ENCODE results near the gene PTPN4. TPM values are rescaled to one million over a fixed set of nuclear protein-coding genes. Genes with fewer than 3 reads are reported as not detected.

Gene PTPN4
- total and polyA plus RNA-seq, 2 of the 8 experiments (the other 6 are each of a cell fraction or from before 2014, with no cell fraction given): 28.5 to 105 TPM

DNA sequence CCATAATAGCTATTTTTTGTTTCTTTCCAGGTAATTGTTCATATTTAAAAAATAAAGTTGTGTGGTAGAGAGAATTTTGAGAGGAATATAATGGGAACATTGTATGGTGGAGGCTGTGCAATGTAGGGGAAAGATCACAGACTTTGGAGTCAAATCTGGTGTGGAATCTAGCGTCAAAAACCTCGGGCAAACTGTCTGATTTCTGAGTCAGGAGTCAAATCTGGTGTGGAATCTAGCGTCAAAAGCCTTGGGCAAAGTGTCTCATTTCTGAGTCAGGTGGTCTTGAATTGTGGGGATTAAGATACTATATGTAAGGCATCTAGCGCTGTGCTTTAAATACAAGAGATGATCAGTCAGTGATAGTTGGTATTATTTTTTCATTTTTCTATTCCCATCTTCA, 5.1 kb downstream of the PTPN4 start:
- TF ChIP-seq PHF8 (conservative IDR thresholded peaks at IDR 0.05; ENCODE audit: low read depth, low read length): no peak
- TF ChIP-seq POU5F1 (IDR thresholded peaks at IDR 0.05; ENCODE audit: low read depth, low read length): no peak
- H3K9me3 ChIP-seq (ENCODE audit: insufficient read depth in 2 of 2, low read depth in 1 of 2, low read length in 1 of 2): no peaks in the 10 kb centered on the region
- H2AFZ ChIP-seq (ENCODE audit: low read length): no peak overlapping the region
- peak overlapping the region in 2 of 4 experiments; percentile 15 to 86; a peak in 2 of 8 replicates for H3K4me3 ChIP-seq (ENCODE audit: extremely low read depth in 1 of 4, insufficient read depth in 2 of 4, low read depth in 3 of 4, low read length in 4 of 4)
- H3K4me1 ChIP-seq (replicated peaks in 1 of 4; ENCODE audit: control insufficient read depth in 3 of 4, insufficient read depth in 4 of 4, low read length in 3 of 4): peaks cover 3 to 15% (median 14%) of the 10 kb centered on the region in 4 experiments
- WGBS, 2 experiments (ENCODE audit: extremely low coverage in 1 of 2, insufficient coverage in 1 of 2, insufficient read length in 1 of 2, insufficient replicate concordance in 2 of 2, low coverage in 1 of 2, low lambda C conversion rate in 2 of 2, missing lambda C conversion rate in 1 of 2): 83% methylated on average over 4 of the region's 4 CpGs; no CpG with 5 or more reads in 1 of the 2 experiments
- peaks cover 3% of the 10 kb centered on the region; the same call in 1 of the 2 replicates for H3K79me1 ChIP-seq (ENCODE audit: low read depth, low read length)
- H2BK12ac ChIP-seq (ENCODE audit: low read depth, low read length): no peak overlapping the region
- H3K79me2 ChIP-seq (ENCODE audit: control insufficient read depth in 1 of 2, insufficient read depth in 2 of 2, low read length in 2 of 2): peaks cover 63 to 97% of the 10 kb centered on the region in 2 experiments
- ChIA-PET CTCF (ENCODE audit: partially characterized antibody) (interaction anchor here (0.7 to 1.3 kb wide), 3 partner anchors 12 to 59 kb away, joined by 3 to 4 read pairs (median 3); no protein-coding TSS in a partner anchor), POLR2A (ENCODE audit: partially characterized antibody) (interaction anchor here (0.7 to 2.1 kb wide), 5 partner anchors 9 to 50 kb away, joined by 3 to 8 read pairs (median 5); no protein-coding TSS in a partner anchor)
- FAIRE-seq (no peak), DNase-seq (ENCODE audit: low read depth in 1 of 2, low spot score in 2 of 2) (no peak)
- no peak overlapping the region for H3K4ac ChIP-seq (replicated peaks; ENCODE audit: insufficient read length, low read depth, low read length)
- peak overlapping the region in 1 of 4 experiments; percentile 27; a peak in 1 of 7 replicates for H3K9ac ChIP-seq (replicated peaks in 1 of 4; ENCODE audit: extremely low read depth in 1 of 4, low read depth in 3 of 4, low read length in 3 of 4)
- no peak overlapping the region for H3K27ac ChIP-seq (ENCODE audit: low read depth, low read length)
- no peak overlapping the region for H3K23ac ChIP-seq (ENCODE audit: insufficient read length)
- no peak overlapping the region for H3K14ac ChIP-seq (ENCODE audit: insufficient read length)
- H4K20me1 ChIP-seq (replicated peaks in 1 of 2; ENCODE audit: control insufficient read depth in 1 of 2, insufficient read depth in 2 of 2, low read length in 2 of 2): peaks cover 11 to 26% of the 10 kb centered on the region in 2 experiments
- H2BK5ac ChIP-seq (ENCODE audit: low read depth, low read length): no peak overlapping the region
- H3K23me2 ChIP-seq (ENCODE audit: low read depth, low read length): peaks cover 4% of the 10 kb centered on the region; the same call in 1 of the 2 replicates
- no peak overlapping the region for H4K8ac ChIP-seq (ENCODE audit: extremely low read depth, insufficient read depth, low read length)
- H2BK120ac ChIP-seq (replicated peaks; ENCODE audit: low read depth, low read length): no peak overlapping the region
- no peak overlapping the region for H2BK20ac ChIP-seq (ENCODE audit: low read length)
- no peak overlapping the region for H2AK5ac ChIP-seq (ENCODE audit: low read depth, low read length)
- H3K27me3 ChIP-seq (replicated peaks in 1 of 4; ENCODE audit: control insufficient read depth in 3 of 4, extremely low read depth in 1 of 4, insufficient read depth in 3 of 4, low read length in 3 of 4): no peaks in the 10 kb centered on the region
- peak overlapping the region; percentile 47 to 49; a peak in 3 of 4 replicates for H3K4me2 ChIP-seq (ENCODE audit: insufficient read depth in 1 of 2, low read depth in 2 of 2, low read length in 2 of 2)
- H3K56ac ChIP-seq (replicated peaks; ENCODE audit: insufficient read length, low read depth, low read length): no peak overlapping the region
- H4K5ac ChIP-seq (ENCODE audit: insufficient read length, low read depth, low read length): no peak overlapping the region
- no peak overlapping the region for H2BK15ac ChIP-seq (ENCODE audit: low read length)
- H3K36me3 ChIP-seq (ENCODE audit: control insufficient read depth in 2 of 4, insufficient read depth in 4 of 4, low read length in 3 of 4): no peaks in the 10 kb centered on the region
- no peak overlapping the region for H4K91ac ChIP-seq (replicated peaks; ENCODE audit: insufficient read length, low read length)
- H3K18ac ChIP-seq (ENCODE audit: extremely low read depth, low read length): no peak overlapping the region

All from H1 (cell line).